Kidney epithelial cell (primary cell): Measurements from ENCODE around the gene SOCS6. TPM values are rescaled to one million over a fixed set of nuclear protein-coding genes. Genes with fewer than 3 reads are reported as not detected.

ENCODE experiments used
- DNase-seq: peaks from one replicate; pipeline ENCODE4 v3.0.0-alpha.2; 2010; ENCODE audit warnings: low read depth
- H3K27me3 ChIP-seq: 2 replicates; pipeline ENCODE4 v1.6.0; 2011; ENCODE audit warnings: low read length; ENCODE audit not compliant: control insufficient read depth, insufficient read depth
- H3K36me3 ChIP-seq: 2 replicates; pipeline ENCODE4 v1.5.1; 2011; ENCODE audit warnings: low read length; ENCODE audit not compliant: control insufficient read depth, insufficient read depth
- H3K4me3 ChIP-seq: 2 replicates; pipeline ENCODE4 v1.5.1; 2011; ENCODE audit warnings: low read depth, mild to moderate bottlenecking, control low read depth, low read length
- CTCF ChIP-seq: IDR thresholded peaks from 2 replicates; pipeline ENCODE4 v1.5.1; 2011; ENCODE audit warnings: mild to moderate bottlenecking, moderate library complexity, low read length, control low read depth, inconsistent platforms; ENCODE audit not compliant: insufficient read depth, poor library complexity, severe bottlenecking
- total RNA-seq: library from RNA; depleted of rRNA; stranded (reverse); fragments of >200 nt; gene quantifications from 2 replicates; pipeline ENCODE4 v1.2.3, GENCODE V29; 2015

Gene SOCS6
- total RNA-seq, 1 donor from 2014 or later = 26.0 TPM

- Histone ChIP-seq H3K27me3 (no peaks in the 10 kb centered on the region), H3K36me3 (no peaks in the 10 kb centered on the region), H3K4me3 (no peak overlapping the region)
- DNase-seq = no peak
- TF ChIP-seq CTCF = no peak
Measured at GRCh38 chr18:70374154-70374553, 85.3 kb downstream of the SOCS6 start.

GRCh38 chr18:70376137-70376913 lies 87.5 kb downstream of the SOCS6 start:
- DNase-seq = no peak
- no peak overlapping the region for H3K4me3 ChIP-seq
- H3K27me3 ChIP-seq = no peaks in the 10 kb centered on the region
- no peaks in the 10 kb centered on the region for H3K36me3 ChIP-seq
- no peak for TF ChIP-seq CTCF

GRCh38 chr18:70376914-70377258 lies 88.0 kb downstream of the SOCS6 start:
- H3K36me3 ChIP-seq = no peaks in the 10 kb centered on the region
- no peak for DNase-seq
- no peak for TF ChIP-seq CTCF
- no peaks in the 10 kb centered on the region for H3K27me3 ChIP-seq
- no peak overlapping the region for H3K4me3 ChIP-seq

- Histone ChIP-seq H3K27me3 (no peaks in the 10 kb centered on the region), H3K4me3 (no peak overlapping the region), H3K36me3 (no peaks in the 10 kb centered on the region)
- no peak for TF ChIP-seq CTCF
- DNase-seq = no peak
Measured at GRCh38 chr18:70377317-70377799, 88.5 kb downstream of the SOCS6 start.

GRCh38 chr18:70377857-70378701 lies 89.2 kb downstream of the SOCS6 start:
- Histone ChIP-seq H3K36me3 (no peaks in the 10 kb centered on the region), H3K4me3 (no peak overlapping the region), H3K27me3 (no peaks in the 10 kb centered on the region)
- DNase-seq = no peak
- TF ChIP-seq CTCF = no peak

Other genes with a start within 250 kb of the SOCS6 start
- gene RTTN, start 83.4 kb upstream of the SOCS6 start, total RNA-seq = 4.8 and 7.2 TPM in 2 replicates